SHP77 (cell line): ENCODE measurements around the gene UGT3A1.

Experiments used
- DNase-seq, 2 experiments: peaks; one replicate each; lab custom pipeline; 2025; lab: John Stamatoyannopoulos, UW

The UGT3A1 gene

DNA sequence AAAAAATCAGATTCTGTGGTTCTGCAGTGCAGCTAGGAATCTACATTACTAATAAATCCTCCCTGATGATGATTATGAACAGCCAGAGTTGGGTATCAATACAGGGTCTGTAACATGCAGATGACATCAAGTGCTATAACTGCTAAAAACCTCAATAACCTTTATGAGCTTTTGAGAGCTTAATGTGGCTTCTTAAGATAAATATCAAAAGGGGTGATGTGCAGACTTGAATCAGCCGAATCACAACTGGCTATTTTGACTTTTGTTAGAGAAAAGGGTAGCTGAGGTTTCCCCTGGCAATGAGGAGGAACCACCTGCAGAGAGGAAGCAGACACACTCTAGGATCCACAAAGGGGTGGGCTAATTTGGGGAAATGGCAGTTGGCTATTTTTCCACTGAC is 83.0 kb downstream of the UGT3A1 start:
- DNase-seq = no peak

DNA sequence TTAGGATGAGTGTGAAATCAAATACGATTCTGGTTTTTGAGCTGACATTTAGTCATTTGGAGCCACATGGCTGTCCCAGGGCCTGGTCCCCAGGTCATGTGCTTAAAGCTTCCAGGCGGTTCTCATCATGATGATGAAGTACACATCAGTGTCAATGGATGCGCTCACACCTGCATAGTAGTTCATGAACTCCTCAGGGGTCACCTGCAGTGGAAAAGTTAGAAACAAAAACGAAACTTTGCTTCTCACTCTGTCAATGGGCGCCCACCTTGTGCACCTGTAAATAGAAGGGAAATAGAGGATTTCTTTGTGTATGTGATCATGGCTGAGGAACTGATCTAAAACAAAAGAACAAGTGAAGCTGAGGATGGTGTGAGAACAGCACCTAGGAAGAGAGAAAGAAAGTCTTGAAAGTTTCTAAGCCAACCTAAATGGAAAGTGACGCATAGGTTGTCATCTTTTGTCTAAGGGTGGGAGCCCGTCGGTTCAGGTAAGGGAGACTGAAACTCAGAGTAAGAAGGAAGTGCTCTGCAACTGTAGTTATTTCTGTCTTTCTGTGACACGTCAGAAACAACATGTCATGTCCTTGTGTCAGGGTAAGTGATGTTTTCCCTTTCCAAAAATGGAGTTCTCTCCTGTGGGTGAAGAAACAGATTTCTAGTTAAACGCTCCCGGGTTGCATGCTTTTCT is 86.6 kb downstream of the UGT3A1 start:
- no peak for DNase-seq

DNA sequence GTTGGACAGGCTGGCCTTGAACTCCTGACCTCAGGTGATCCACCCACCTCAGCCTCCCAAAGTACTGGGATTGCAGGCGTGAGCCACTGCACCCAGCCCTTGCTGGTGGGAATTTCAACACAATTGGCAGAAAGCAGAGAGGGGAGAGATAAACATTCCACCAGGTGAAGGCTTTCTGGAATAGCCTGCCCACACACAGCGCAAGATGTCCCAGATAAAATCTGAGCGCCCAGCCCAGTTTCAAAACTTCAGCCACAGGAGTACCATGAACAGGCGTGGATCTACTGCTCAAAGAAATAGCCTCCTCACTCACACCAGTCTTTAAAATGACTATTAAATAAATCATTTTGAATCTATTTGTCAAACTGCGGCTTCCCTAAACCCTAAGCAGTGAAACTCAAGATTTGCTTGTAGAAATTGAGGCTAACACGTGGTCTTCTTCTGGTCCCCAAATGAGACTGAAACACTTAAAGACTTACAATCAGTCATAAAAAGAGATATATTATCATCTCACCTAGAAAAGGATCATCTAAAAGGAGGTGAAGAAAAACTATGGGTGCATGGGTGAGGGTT is 87.5 kb downstream of the UGT3A1 start:
- no peak for DNase-seq

DNA sequence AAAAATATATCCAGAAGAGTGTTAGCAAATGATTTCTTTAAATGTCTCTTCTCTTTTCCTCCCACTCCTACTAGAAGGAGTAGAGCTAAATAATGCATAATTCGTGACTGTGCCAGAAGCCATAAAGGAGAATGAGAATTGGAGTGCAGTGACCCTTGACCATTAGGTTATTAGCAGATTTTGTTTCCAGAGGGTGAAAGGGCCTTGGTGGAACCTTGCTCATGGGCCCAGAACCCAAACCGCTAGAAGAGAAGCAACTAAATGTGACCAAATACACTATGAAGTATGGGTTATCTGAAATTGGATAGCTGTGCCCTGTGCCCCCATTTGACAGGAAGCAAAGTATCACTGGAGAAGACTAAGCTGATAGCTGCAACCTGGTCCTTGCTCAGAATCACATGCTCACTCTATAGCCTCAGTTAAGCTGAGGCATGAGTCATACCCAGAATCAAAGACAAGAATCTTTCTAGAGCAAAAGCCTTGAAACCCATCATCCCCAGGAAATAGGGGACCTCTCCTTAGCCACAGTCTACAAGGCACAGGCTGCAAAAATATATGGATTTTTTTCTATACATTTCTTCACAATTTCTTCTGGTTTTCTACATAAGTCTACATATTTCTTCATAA is 89.0 kb downstream of the UGT3A1 start:
- no peak for DNase-seq
